ENCODE measurements around the gene CC2D2A.

- TF ChIP-seq CTCF (IDR thresholded peaks at IDR 0.05) = no peak
- no peak for TF ChIP-seq EP300 (IDR thresholded peaks at IDR 0.05; ENCODE audit: low read depth)
Observed at GRCh38 chr4:15443371-15444160, 26.1 kb upstream of the CC2D2A start.

Data from transverse colon (tissue), 3 donors.